WTC11 (cell line): Measurements from ENCODE around the gene GAS6.

Source experiments
- ESRRA ChIP-seq: sonication (generic); formaldehyde crosslinking; IDR thresholded peaks from 2 replicates; pipeline ENCODE4 v1.8.1; 2022; ENCODE audit warnings: mild to moderate bottlenecking, missing genetic modification reagents, borderline replicate concordance
- MLX ChIP-seq: sonication (generic); formaldehyde crosslinking; IDR thresholded peaks from 2 replicates; pipeline ENCODE4 v1.8.1; 2023; ENCODE audit warnings: mild to moderate bottlenecking, missing genetic modification reagents, moderate library complexity
- NFYB ChIP-seq: sonication (generic); formaldehyde crosslinking; conservative IDR thresholded peaks from 2 replicates; pipeline ENCODE4 v1.8.0; 2022; ENCODE audit warnings: low read depth, missing genetic modification reagents
- SP1 ChIP-seq: sonication (generic); formaldehyde crosslinking; conservative IDR thresholded peaks from 2 replicates; pipeline ENCODE4 v1.8.1; 2022; ENCODE audit warnings: missing genetic modification reagents
- TF ChIP-seq, protein P1 (sequence below): fragments of 200-600 bp; IDR thresholded peaks from 2 replicates; pipeline ENCODE4 v1.8.0; 2022; ENCODE audit warnings: antibody characterized with exemption
- TF ChIP-seq, protein P2 (sequence below): sonication (generic); formaldehyde crosslinking; IDR thresholded peaks from 2 replicates; pipeline ENCODE4 v1.8.0; 2022; ENCODE audit warnings: mild to moderate bottlenecking, missing genetic modification reagents

DNA sequence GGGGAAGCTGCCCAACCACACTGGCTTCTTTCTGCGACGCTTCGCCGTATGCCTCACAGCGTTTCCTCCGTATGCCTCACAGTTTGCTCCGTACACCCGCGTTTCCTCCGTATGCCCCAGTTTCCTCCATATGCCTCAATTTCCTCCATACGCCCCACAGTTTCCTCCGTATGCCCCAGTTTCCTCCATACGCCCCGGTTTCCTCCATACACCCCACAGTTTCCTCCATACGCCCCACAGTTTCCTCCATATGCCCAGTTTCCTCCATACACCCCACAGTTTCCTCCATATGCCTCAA, 22.6 kb downstream of the GAS6 start:
- TF ChIP-seq, protein P1, sequence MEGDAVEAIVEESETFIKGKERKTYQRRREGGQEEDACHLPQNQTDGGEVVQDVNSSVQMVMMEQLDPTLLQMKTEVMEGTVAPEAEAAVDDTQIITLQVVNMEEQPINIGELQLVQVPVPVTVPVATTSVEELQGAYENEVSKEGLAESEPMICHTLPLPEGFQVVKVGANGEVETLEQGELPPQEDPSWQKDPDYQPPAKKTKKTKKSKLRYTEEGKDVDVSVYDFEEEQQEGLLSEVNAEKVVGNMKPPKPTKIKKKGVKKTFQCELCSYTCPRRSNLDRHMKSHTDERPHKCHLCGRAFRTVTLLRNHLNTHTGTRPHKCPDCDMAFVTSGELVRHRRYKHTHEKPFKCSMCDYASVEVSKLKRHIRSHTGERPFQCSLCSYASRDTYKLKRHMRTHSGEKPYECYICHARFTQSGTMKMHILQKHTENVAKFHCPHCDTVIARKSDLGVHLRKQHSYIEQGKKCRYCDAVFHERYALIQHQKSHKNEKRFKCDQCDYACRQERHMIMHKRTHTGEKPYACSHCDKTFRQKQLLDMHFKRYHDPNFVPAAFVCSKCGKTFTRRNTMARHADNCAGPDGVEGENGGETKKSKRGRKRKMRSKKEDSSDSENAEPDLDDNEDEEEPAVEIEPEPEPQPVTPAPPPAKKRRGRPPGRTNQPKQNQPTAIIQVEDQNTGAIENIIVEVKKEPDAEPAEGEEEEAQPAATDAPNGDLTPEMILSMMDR: no peak
- TF ChIP-seq NFYB (CRISPR knock-in tag) (no peak), MLX (no peak), ESRRA (CRISPR knock-in tag) (no peak), SP1 (no peak)
- TF ChIP-seq, protein P2, sequence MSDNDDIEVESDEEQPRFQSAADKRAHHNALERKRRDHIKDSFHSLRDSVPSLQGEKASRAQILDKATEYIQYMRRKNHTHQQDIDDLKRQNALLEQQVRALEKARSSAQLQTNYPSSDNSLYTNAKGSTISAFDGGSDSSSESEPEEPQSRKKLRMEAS (CRISPR knock-in tag): no peak
